SK-N-SH (cell line): ENCODE results near the gene C2CD3. TPM values are rescaled to one million over a fixed set of nuclear protein-coding genes. Genes with fewer than 3 reads are reported as not detected.

ENCODE experiments used
- CTCF ChIA-PET: fragments of 300-600, 350-600 bp; formaldehyde crosslinking; extraction: SDS; loops from one replicate; lab custom pipeline; 2021; lab: Yijun Ruan, JAX
- POLR2A ChIA-PET: fragments of 350-600 bp; sonication (Branson Sonifier 250); formaldehyde crosslinking; extraction: SDS; loops from one replicate; lab custom pipeline; 2020; ENCODE audit warnings: antibody characterized with exemption, inconsistent platforms; lab: Yijun Ruan, JAX
- DNase-seq: peaks from one replicate; pipeline ENCODE4 v3.0.0; 2012
- H2AFZ ChIP-seq: fragments of 200-600 bp; sonication (generic); 2 replicates; pipeline ENCODE4 v1.8.1; 2016; ENCODE audit warnings: antibody characterized with exemption, mild to moderate bottlenecking, low read depth
- H3F3A ChIP-seq: fragments of 200-600 bp; sonication (generic); replicated peaks from 2 replicates; pipeline ENCODE3; 2016; ENCODE audit warnings: antibody characterized with exemption, mild to moderate bottlenecking; ENCODE audit not compliant: insufficient read depth
- H3K27ac ChIP-seq, 2 experiments: fragments of 200-500 bp in 1 of 2; fragments of 200-600 bp in 1 of 2; sonication (Bioruptor generic) in 1 of 2; sonication (generic), shearing (Covaris generic) in 1 of 2; 2 replicates each; pipeline versions ENCODE4 v1.5.1 to v1.6.1; 2014 to 2016; ENCODE audit warnings: low read depth in 2 of 2, inconsistent platforms in 1 of 2, low read length in 1 of 2, mild to moderate bottlenecking in 1 of 2, mixed read lengths in 1 of 2
- H3K27me3 ChIP-seq: fragments of 200-600 bp; sonication (generic), shearing (Covaris generic); 2 replicates; pipeline ENCODE4 v1.6.1; 2016; ENCODE audit warnings: mixed run types; ENCODE audit not compliant: insufficient read depth
- H3K36me3 ChIP-seq, 2 experiments: fragments of 200-500 bp in 1 of 2; fragments of 200-600 bp in 1 of 2; sonication (Bioruptor generic) in 1 of 2; sonication (generic) in 1 of 2; replicated peaks in 1 of 2; 2 replicates each; pipeline versions ENCODE3 to v1.5.1; 2014 to 2016; ENCODE audit warnings: low read length in 1 of 2, mild to moderate bottlenecking in 1 of 2; ENCODE audit not compliant: insufficient read depth in 2 of 2, control insufficient read depth in 1 of 2
- H3K4me1 ChIP-seq, 2 experiments: fragments of 200-500 bp in 1 of 2; fragments of 200-600 bp in 1 of 2; sonication (Bioruptor generic) in 1 of 2; sonication (generic), shearing (Covaris generic) in 1 of 2; 2 replicates each; pipeline versions ENCODE4 v1.5.1 to v1.6.1; 2014 to 2016; ENCODE audit warnings: low read depth in 1 of 2, low read length in 1 of 2, mixed run types in 1 of 2; ENCODE audit not compliant: insufficient read depth in 2 of 2, control insufficient read depth in 1 of 2
- H3K4me2 ChIP-seq: fragments of 200-600 bp; sonication (generic), shearing (Covaris generic); 2 replicates; pipeline ENCODE4 v1.6.1; 2017; ENCODE audit warnings: mixed run types
- H3K4me3 ChIP-seq, 2 experiments: fragments of 200-500 bp in 1 of 2; fragments of 200-600 bp in 1 of 2; sonication (Bioruptor generic) in 1 of 2; sonication (generic), shearing (Covaris generic) in 1 of 2; 2 replicates each; pipeline versions ENCODE4 v1.5.1 to v1.8.1; 2014 to 2016; ENCODE audit warnings: low read depth in 2 of 2, inconsistent platforms in 1 of 2, low read length in 1 of 2, mild to moderate bottlenecking in 1 of 2, mixed read lengths in 1 of 2, moderate library complexity in 1 of 2
- H3K79me2 ChIP-seq: fragments of 200-600 bp; sonication (generic); 2 replicates; pipeline ENCODE4 v1.8.1; 2017; ENCODE audit warnings: mild to moderate bottlenecking; ENCODE audit not compliant: insufficient read depth
- H3K9ac ChIP-seq: fragments of 200-600 bp; sonication (generic); 2 replicates; pipeline ENCODE4 v1.6.1; 2017; ENCODE audit warnings: mixed run types
- H3K9me2 ChIP-seq: fragments of 200-600 bp; sonication (generic); 2 replicates; pipeline ENCODE4 v1.6.1; 2017; ENCODE audit warnings: mixed run types
- H3K9me3 ChIP-seq: fragments of 200-600 bp; sonication (generic); 2 replicates; pipeline ENCODE4 v1.6.1; 2017; ENCODE audit warnings: mixed run types, mild to moderate bottlenecking, moderate library complexity
- H4K20me1 ChIP-seq: fragments of 200-600 bp; sonication (generic); 2 replicates; pipeline ENCODE4 v1.6.1; 2017; ENCODE audit warnings: mild to moderate bottlenecking, mixed run types; ENCODE audit not compliant: insufficient read depth
- CHD2 ChIP-seq: fragments of 150-350 bp; IDR thresholded peaks from 2 replicates; pipeline ENCODE4 v1.6.1; 2018; ENCODE audit warnings: low read length; ENCODE audit not compliant: partially characterized antibody
- ELF1 ChIP-seq: IDR thresholded peaks from 2 replicates; pipeline ENCODE4 v1.4.0; 2012
- FOSL2 ChIP-seq: IDR thresholded peaks from 2 replicates; pipeline ENCODE4 v1.4.0; 2012; ENCODE audit warnings: low read depth, mild to moderate bottlenecking, moderate library complexity, borderline replicate concordance
- FOXJ3 ChIP-seq: sonication (generic); formaldehyde crosslinking; IDR thresholded peaks from 2 replicates; pipeline ENCODE4 v1.5.1; 2020; ENCODE audit warnings: mild to moderate bottlenecking, missing genetic modification reagents
- FOXM1 ChIP-seq: IDR thresholded peaks from 2 replicates; pipeline ENCODE4 v1.4.0; 2012; ENCODE audit warnings: low read depth, mild to moderate bottlenecking
- GABPA ChIP-seq: IDR thresholded peaks from 2 replicates; pipeline ENCODE4 v1.4.0; 2012; ENCODE audit warnings: low read depth, mild to moderate bottlenecking
- GATA2 ChIP-seq: sonication (generic); formaldehyde crosslinking; IDR thresholded peaks from 2 replicates; pipeline ENCODE4 v1.5.0; 2020; ENCODE audit warnings: mild to moderate bottlenecking, missing genetic modification reagents
- MAX ChIP-seq: IDR thresholded peaks from 2 replicates; pipeline ENCODE4 v1.4.0; 2012; ENCODE audit warnings: low read depth
- NFIC ChIP-seq: IDR thresholded peaks from 2 replicates; pipeline ENCODE4 v1.4.0; 2012; ENCODE audit warnings: borderline replicate concordance
- POLR2AphosphoS5 ChIP-seq: IDR thresholded peaks from 2 replicates; pipeline ENCODE4 v1.6.1; 2012; ENCODE audit warnings: low read depth, low read length
- RAD21 ChIP-seq: IDR thresholded peaks from 2 replicates; pipeline ENCODE4 v1.6.1; 2012; ENCODE audit warnings: mild to moderate bottlenecking, low read length
- RCOR1 ChIP-seq: fragments of 150-350 bp; IDR thresholded peaks from 2 replicates; pipeline ENCODE4 v1.6.1; 2017; ENCODE audit warnings: antibody characterized with exemption, low read length
- RXRA ChIP-seq: IDR thresholded peaks from 2 replicates; pipeline ENCODE4 v1.4.0; 2012; ENCODE audit warnings: low read depth, mild to moderate bottlenecking, borderline replicate concordance
- SIN3A ChIP-seq: IDR thresholded peaks from 2 replicates; pipeline ENCODE4 v1.6.1; 2012; ENCODE audit warnings: low read depth, mild to moderate bottlenecking, low read length, moderate library complexity, borderline replicate concordance
- TAF1 ChIP-seq: IDR thresholded peaks from 2 replicates; pipeline ENCODE4 v1.6.1; 2012; ENCODE audit warnings: low read depth, mild to moderate bottlenecking, low read length, moderate library complexity, borderline replicate concordance
- TCF12 ChIP-seq: IDR thresholded peaks from 2 replicates; pipeline ENCODE4 v1.4.0; 2012
- USF1 ChIP-seq: IDR thresholded peaks from 2 replicates; pipeline ENCODE4 v1.4.0; 2012; ENCODE audit warnings: low read depth, borderline replicate concordance
- USF2 ChIP-seq: fragments of 150-350 bp; IDR thresholded peaks from 2 replicates; pipeline ENCODE4 v1.6.1; 2017; ENCODE audit warnings: antibody characterized with exemption, low read length, low read depth, borderline replicate concordance
- WGBS: methylation state at CpG from one replicate; pipeline ENCODE4 v1.1.6; 2017; ENCODE audit warnings: low lambda C conversion rate; 5-methylcytosine and 5-hydroxymethylcytosine counted together
- polyA plus RNA-seq, 3 experiments: library from polyadenylated mRNA; depleted of rRNA; stranded (reverse); fragments of >200 nt; gene quantifications; 2 replicates each; pipeline ENCODE4 v1.2.3, GENCODE V29; 2012
- TF ChIP-seq, protein P1 (sequence below): IDR thresholded peaks from 2 replicates; pipeline ENCODE4 v1.4.0; 2012; ENCODE audit warnings: low read depth, borderline replicate concordance
- TF ChIP-seq, protein P2 (sequence below): fragments of 200-600 bp; sonication (generic); IDR thresholded peaks from 2 replicates; pipeline ENCODE4 v1.6.1; 2017; ENCODE audit warnings: antibody characterized with exemption, mild to moderate bottlenecking, moderate library complexity

C2CD3 gene
- polyA plus RNA-seq, 1 of the 3 experiments (the other 2 are of a cell fraction) = 7.0 TPM

GRCh38 chr11:74014880-74015279 is 155.9 kb downstream of the C2CD3 start:
- WGBS = 100% methylated on average over 2 of the region's 2 CpGs
- H3K27me3 ChIP-seq = no peaks in the 10 kb centered on the region
- H3K4me2 ChIP-seq = no peak overlapping the region
- ChIA-PET CTCF (no interaction called here), POLR2A (no interaction called here)
- TF ChIP-seq FOXM1 (no peak), MAX (no peak), GABPA (no peak), NFIC (no peak), USF1 (no peak), SIN3A (no peak), POLR2AphosphoS5 (no peak), ELF1 (no peak), FOXJ3 (CRISPR knock-in tag) (no peak), RCOR1 (no peak), TCF12 (no peak), RAD21 (no peak), CHD2 (no peak)
- TF ChIP-seq, protein P1, sequence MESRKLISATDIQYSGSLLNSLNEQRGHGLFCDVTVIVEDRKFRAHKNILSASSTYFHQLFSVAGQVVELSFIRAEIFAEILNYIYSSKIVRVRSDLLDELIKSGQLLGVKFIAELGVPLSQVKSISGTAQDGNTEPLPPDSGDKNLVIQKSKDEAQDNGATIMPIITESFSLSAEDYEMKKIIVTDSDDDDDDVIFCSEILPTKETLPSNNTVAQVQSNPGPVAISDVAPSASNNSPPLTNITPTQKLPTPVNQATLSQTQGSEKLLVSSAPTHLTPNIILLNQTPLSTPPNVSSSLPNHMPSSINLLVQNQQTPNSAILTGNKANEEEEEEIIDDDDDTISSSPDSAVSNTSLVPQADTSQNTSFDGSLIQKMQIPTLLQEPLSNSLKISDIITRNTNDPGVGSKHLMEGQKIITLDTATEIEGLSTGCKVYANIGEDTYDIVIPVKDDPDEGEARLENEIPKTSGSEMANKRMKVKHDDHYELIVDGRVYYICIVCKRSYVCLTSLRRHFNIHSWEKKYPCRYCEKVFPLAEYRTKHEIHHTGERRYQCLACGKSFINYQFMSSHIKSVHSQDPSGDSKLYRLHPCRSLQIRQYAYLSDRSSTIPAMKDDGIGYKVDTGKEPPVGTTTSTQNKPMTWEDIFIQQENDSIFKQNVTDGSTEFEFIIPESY = no peak
- TF ChIP-seq, protein P2, sequence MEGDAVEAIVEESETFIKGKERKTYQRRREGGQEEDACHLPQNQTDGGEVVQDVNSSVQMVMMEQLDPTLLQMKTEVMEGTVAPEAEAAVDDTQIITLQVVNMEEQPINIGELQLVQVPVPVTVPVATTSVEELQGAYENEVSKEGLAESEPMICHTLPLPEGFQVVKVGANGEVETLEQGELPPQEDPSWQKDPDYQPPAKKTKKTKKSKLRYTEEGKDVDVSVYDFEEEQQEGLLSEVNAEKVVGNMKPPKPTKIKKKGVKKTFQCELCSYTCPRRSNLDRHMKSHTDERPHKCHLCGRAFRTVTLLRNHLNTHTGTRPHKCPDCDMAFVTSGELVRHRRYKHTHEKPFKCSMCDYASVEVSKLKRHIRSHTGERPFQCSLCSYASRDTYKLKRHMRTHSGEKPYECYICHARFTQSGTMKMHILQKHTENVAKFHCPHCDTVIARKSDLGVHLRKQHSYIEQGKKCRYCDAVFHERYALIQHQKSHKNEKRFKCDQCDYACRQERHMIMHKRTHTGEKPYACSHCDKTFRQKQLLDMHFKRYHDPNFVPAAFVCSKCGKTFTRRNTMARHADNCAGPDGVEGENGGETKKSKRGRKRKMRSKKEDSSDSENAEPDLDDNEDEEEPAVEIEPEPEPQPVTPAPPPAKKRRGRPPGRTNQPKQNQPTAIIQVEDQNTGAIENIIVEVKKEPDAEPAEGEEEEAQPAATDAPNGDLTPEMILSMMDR = no peak
- no peaks in the 10 kb centered on the region for H3K9me3 ChIP-seq
- H4K20me1 ChIP-seq = no peaks in the 10 kb centered on the region
- no peaks in the 10 kb centered on the region for H3F3A ChIP-seq
- H3K9ac ChIP-seq = no peak overlapping the region
- H2AFZ ChIP-seq = no peak overlapping the region
- no peak overlapping the region for H3K27ac ChIP-seq
- H3K36me3 ChIP-seq = peaks cover 10 to 43% of the 10 kb centered on the region in 2 experiments
- no peak for DNase-seq
- H3K9me2 ChIP-seq = no peaks in the 10 kb centered on the region
- peaks cover 0 to 2% of the 10 kb centered on the region in 2 experiments; a peak in 1 of 4 replicates for H3K4me1 ChIP-seq
- H3K4me3 ChIP-seq = no peak overlapping the region
- H3K79me2 ChIP-seq = no peaks in the 10 kb centered on the region

DNA sequence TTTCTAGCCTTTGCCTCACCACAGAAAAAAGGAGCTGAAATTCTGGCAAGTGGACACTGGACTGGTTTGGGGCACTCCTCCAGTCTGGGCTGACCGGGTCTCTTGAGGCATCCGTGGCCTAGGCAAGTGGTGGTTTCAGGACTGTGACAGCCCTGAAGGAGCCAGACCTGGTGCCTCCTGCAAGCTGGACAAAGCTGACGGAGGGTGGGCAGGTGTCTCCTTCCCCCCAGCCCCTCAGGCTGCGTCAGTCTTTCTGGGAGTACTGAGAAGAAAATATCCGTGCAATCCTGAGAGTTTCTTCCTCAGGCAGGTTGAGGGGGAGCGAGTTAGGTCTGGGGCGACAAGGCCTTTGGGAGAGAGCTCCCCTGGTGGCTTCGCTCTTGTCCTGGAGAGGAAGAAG is 157.7 kb downstream of the C2CD3 start:
- Histone ChIP-seq H3F3A (no peaks in the 10 kb centered on the region), H3K36me3 (peaks cover 9 to 41% of the 10 kb centered on the region in 2 experiments), H3K9me3 (no peaks in the 10 kb centered on the region), H3K4me1 (peaks cover 0 to 2% of the 10 kb centered on the region in 2 experiments; a peak in 1 of 4 replicates), H3K9me2 (no peaks in the 10 kb centered on the region), H3K27ac (no peak overlapping the region), H3K27me3 (no peaks in the 10 kb centered on the region), H3K79me2 (no peaks in the 10 kb centered on the region), H3K4me2 (no peak overlapping the region), H3K4me3 (no peak overlapping the region), H2AFZ (no peak overlapping the region), H3K9ac (no peak overlapping the region), H4K20me1 (no peaks in the 10 kb centered on the region)
- 98% methylated on average over 8 of the region's 8 CpGs for WGBS
- ChIA-PET POLR2A (no interaction called here), CTCF (no interaction called here)
- no peak for DNase-seq
- TF ChIP-seq USF2 (no peak), TAF1 (no peak), USF1 (no peak), RXRA (no peak), FOSL2 (no peak), GATA2 (CRISPR knock-in tag) (no peak)
